Prostate gland (tissue), 2 donors: ENCODE data around the gene NINL.

Experiments used
- CTCF ChIP-seq, 4 experiments: fragments of 200-600 bp in 2 of 4; fragments of 450-650 bp in 2 of 4; sonication (generic) in 2 of 4; IDR thresholded peaks; 1 replicate in 3 of 4; 2 replicates in 1 of 4; pipeline ENCODE4 v1.5.1; 2016 to 2019; ENCODE audit warnings: antibody characterized with exemption in 4 of 4, mild to moderate bottlenecking in 2 of 4, moderate library complexity in 2 of 4
- POLR2A ChIP-seq: fragments of 450-650 bp; IDR thresholded peaks from one replicate; pipeline ENCODE4 v1.6.1; 2016; ENCODE audit warnings: antibody characterized with exemption, mild to moderate bottlenecking

DNA sequence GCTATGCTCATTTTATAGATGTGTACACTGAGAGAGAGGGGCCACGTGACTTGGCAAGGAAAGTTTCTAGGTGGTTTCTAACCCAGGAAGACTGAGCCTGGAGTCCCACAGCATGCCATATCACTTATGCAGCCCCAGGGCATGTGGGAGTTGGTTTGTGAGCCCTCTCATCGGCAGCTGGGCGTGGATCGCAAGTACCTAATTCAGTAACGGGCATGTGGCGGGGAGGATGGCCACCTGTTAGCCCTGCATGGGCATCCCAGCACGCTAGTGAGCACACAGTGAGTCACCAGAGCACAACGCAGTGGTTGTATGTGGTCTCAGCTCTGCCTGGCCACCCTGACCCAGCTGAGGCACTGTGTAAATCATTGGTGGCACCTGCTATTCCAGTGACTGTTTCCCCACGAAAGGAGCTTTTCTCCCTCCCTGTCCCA, 88.3 kb downstream of the NINL start:
- TF ChIP-seq POLR2A (no peak), CTCF (IDR thresholded peaks at IDR 0.05) (no peak)
